ENCODE measurements around the gene CH25H.

DNA sequence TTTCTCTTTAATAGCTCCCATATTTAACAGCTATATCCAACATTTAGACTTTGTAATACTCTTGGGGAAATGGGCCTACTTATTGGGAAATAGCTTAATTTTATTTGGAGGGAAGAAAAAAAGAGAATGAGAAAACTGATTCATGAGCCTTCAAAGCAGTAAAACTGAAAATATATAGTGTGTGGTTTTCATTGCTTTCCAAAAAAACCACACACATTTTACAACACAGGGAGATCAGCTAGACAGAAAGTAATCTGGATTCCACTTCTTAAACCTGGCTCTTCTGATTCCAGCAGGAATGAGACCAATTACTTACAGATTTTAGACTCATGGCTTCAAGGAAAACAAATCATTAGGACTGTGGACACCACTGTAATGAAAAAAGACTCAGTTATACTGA is 48.7 kb downstream of the CH25H start:
- TF ChIP-seq POLR2A (IDR thresholded peaks at IDR 0.05) (no peak), POLR2AphosphoS5 (IDR thresholded peaks at IDR 0.05) (no peak)
- TF ChIP-seq, protein P1, sequence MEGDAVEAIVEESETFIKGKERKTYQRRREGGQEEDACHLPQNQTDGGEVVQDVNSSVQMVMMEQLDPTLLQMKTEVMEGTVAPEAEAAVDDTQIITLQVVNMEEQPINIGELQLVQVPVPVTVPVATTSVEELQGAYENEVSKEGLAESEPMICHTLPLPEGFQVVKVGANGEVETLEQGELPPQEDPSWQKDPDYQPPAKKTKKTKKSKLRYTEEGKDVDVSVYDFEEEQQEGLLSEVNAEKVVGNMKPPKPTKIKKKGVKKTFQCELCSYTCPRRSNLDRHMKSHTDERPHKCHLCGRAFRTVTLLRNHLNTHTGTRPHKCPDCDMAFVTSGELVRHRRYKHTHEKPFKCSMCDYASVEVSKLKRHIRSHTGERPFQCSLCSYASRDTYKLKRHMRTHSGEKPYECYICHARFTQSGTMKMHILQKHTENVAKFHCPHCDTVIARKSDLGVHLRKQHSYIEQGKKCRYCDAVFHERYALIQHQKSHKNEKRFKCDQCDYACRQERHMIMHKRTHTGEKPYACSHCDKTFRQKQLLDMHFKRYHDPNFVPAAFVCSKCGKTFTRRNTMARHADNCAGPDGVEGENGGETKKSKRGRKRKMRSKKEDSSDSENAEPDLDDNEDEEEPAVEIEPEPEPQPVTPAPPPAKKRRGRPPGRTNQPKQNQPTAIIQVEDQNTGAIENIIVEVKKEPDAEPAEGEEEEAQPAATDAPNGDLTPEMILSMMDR (IDR thresholded peaks at IDR 0.05): no peak

All from prostate gland (tissue), 2 donors.